Measurements from ENCODE around the gene CACNB3.
"Not testable (repeated sequence)": the region's sequence is repeated elsewhere in the genome, so short reads cannot be mapped to it uniquely, and the experiment has no call there.

The CACNB3 gene

DNA sequence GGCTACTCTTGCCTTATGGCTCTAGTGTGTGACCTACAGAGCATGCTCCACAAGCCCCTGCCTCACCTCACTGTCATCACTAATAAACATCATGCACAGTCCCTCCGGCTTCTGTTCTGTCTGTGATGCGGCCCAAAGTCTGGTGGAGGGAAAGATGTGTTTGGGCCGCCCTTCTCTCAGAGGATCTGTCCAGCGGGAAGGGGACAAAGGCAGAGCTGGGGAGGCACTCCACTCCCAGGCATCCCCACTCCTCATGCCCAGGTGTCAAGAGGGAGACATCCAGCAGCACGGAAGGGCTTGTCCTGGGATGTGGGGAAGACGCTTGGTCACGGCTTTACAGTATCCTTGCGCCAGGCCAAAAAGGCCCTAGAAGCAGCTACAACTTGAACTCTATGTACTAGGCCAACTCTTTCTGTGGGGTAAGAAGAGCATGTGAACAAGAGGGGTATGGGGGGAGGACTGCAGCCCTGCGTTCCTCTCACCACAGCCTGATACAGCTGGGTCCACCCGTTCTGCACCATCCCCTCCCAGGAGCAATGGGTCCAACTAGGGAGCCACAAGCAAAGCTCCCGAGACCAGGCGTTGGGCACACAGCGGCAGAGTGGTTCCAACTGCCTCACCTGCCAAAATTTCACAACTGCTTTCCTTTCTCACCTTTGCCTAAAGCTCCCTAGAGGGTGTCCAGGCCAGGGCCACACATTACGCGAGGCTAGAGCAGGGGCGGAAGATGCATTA is 10.7 kb downstream of the CACNB3 start:
- no peak for DNase-seq
- in situ Hi-C loops (cut with HindIII; ENCODE audit: low pct_ligation_motif_present, low pct_unique_long_range_greater_than_20kb, low sequenced_read_pairs), result no loop called here

DNA sequence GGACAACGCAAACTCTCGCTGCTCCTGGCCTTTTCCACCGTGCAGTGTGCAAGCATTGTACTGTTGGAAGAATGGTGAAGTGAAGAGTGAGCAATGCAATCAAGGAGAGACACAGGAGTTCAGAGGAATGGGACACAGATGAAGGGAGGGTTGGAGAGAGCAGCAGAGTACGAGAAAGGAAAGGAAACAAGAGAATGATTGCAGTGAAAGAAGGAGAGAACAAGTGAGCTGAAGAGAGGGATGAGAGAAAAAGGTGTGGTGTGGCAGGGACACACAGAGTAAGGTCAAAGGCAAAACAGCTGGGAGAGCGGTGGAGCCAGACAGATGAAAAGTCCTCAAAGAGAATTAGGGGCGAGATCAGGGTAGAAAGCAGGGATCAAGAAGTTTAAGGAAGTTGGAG is 13.0 kb downstream of the CACNB3 start:
- in situ Hi-C loops (cut with HindIII; ENCODE audit: low pct_ligation_motif_present, low pct_unique_long_range_greater_than_20kb, low sequenced_read_pairs), result no loop called here

DNA sequence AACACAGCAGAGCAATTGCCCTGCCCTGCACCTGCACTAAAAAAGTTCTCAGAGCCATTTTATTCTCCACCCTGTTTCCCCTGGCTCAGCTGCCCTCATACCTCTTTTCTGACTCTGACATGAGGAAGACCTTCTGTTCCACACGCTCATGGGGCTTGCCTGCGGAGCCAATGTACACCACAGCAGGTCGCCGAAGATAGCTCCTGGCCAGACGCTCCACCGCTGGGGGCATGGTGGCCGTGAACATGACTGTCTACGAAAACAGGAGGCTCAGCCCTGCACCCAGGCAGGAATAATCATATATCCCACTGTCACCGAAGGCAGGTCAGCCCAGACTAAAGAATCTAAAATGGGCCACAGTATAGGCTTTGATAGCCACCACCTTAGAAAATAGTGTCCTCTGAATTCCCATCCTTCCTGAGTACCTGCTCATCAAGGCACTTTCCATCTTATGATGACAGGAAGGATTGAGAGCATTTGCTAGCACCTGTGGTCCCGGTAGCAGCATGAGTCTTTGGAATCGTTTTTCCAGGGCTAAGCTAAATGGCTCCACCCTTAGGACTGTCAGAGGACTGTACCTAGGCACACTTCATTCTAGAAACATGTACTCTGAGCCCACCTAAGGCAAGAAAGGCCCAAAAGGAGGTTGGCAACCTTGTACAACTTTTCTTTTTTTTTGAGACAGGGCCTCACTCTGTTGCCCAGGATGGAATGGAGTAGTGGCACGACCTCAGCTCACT is 14.2 kb downstream of the CACNB3 start:
- DNase-seq, result no peak
- in situ Hi-C loops (cut with HindIII; ENCODE audit: low pct_ligation_motif_present, low pct_unique_long_range_greater_than_20kb, low sequenced_read_pairs), result no loop called here

More for the DNA sequence above, 13.0 kb downstream of the CACNB3 start:
- no peak for DNase-seq

DNA sequence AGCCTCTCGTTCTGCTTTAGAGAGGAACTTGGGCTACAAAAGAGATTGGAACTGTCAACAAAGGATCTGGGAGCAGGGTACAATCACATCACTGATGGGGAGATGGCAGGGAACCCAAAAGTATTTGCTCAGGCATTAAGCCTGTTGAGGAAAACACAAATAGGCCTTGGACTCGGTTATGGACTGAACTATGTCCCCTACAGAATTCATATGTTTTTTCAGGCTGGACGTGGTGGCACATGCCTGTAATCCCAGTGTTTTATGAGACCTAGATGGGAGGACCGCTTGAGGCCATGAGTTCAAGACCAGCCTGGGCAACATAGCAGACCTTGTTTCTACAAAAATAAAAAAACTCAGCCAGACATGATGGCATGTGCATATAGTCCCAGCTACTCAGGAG is 19.8 kb downstream of the CACNB3 start:
- no peak for DNase-seq
- in situ Hi-C loops (cut with HindIII; ENCODE audit: low pct_ligation_motif_present, low pct_unique_long_range_greater_than_20kb, low sequenced_read_pairs), result no loop called here

- in situ Hi-C loops (cut with HindIII; ENCODE audit: low pct_ligation_motif_present, low pct_unique_long_range_greater_than_20kb, low sequenced_read_pairs); DNase-seq: not testable (repeated sequence)
Observed at GRCh38 chr12:48842021-48842420, 23.7 kb downstream of the CACNB3 start.

GRCh38 chr12:48851883-48852733 is 33.8 kb downstream of the CACNB3 start, which contains the start of gene DDX23:
DDX23 (minus strand) TSS chr12:48852163; CDS start chr12:48845782, 6,381 bp downstream.
- DNase-seq, result peak; percentile 99
- in situ Hi-C loops (cut with HindIII; ENCODE audit: low pct_ligation_motif_present, low pct_unique_long_range_greater_than_20kb, low sequenced_read_pairs), result no loop called here

DNA sequence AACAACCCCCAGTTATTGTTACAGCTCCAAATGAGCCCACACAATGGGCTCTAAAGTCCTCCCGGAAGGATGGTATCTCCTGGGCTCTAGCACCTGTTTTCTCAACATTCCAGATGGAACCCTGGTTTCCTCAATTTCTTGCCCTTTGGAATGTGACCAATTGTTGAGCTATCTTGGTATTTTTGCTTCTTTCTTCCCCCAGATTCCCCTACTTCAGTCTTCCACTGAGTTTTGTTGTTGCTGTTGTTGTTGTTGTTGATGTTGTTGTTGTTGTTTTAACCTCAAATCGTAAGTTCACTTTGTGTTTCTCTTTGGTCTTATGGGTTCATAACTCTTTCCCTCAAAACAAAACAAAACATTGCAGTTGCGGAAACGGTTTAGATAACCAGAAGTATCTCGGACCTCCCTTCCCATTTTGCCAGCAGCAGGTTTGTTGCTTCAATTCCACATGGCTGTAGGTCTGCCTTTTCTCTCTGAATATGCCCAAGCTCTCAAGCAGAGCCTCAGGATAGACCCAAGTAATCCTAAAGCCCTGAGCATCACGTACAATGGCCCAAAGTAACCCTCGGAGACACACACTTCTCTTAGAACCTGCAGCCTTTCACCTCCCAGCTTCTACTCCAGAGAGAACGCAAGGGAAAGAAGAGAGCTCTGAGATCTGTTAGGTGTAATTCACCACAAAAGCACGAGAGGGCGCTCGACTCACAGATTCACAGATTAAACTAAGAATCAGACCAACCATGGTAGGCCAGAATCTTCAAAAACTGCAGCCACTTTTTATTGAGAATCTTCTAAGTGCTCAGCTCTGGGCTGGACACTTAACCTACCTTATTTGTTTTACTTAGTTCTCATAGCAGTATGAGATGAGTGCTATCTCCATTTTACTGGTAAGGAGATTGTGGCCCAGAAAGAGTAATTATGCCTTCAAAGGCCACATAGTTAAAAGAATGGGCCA is 34.7 kb downstream of the CACNB3 start:
- peak; percentile 96 for DNase-seq

DNA sequence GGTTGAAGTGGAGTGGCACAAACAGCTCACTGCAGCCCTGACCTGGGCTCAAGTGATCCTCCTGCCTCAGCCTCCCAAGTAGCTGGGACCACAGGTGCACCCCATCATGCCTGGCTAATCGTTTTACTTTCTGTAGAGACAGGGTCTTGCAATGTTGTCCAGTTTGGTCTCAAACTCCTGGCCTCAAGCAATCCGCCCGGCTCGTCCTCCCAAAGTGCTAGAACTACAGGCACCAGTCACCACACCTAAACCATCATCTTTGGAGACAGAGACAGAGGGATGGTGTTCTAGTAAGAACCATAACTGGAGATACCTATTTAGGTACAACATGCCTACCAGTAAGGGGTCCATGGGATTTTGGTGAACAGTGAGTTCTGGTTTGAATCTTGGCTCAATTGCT is 36.2 kb downstream of the CACNB3 start:
- in situ Hi-C loops (cut with HindIII; ENCODE audit: low pct_ligation_motif_present, low pct_unique_long_range_greater_than_20kb, low sequenced_read_pairs), result no loop called here
- no peak for DNase-seq

More for the DNA sequence above, 34.7 kb downstream of the CACNB3 start:
- in situ Hi-C loops (cut with HindIII; ENCODE audit: low pct_ligation_motif_present, low pct_unique_long_range_greater_than_20kb, low sequenced_read_pairs), result no loop called here

DNA sequence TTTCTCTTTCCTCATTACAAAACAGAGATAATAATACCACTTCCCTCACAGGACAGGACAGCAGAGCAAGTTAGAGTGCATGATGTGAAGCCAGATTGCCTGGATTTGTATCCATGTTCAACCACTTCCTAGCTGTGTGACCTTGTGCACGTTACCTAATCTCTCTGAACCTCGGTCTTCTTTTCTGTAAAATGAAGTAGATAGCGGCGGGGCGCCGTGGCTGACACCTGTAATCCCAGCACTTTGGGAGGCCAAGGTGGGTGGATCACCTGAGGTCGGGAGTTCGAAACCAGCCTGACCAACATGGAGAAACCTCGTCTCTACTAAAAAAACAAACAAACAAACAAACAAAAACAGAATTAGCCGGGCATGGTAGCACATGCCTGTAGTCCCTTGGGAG is 36.6 kb downstream of the CACNB3 start:
- in situ Hi-C loops (cut with HindIII; ENCODE audit: low pct_ligation_motif_present, low pct_unique_long_range_greater_than_20kb, low sequenced_read_pairs); DNase-seq: not testable (repeated sequence)

DNA sequence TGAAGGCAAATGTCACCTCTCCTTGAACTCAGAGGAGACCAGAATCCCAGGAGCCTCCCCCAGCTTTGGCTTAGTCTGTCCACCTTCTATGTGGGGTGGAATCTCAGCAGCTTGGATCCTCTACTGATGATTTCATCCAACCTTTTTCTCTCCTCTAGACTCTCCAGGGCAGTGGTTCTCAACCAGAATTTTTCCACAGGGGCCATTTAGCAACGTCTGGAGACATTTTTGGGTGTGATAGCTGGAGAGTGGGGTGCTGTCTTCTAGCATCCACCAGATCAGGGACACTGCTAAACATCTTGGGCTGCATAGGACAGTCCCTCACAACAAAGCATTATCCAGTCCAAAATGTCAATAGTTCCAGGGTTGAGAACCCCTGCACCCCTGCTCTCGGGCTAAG is 38.1 kb downstream of the CACNB3 start:
- in situ Hi-C loops (cut with HindIII; ENCODE audit: low pct_ligation_motif_present, low pct_unique_long_range_greater_than_20kb, low sequenced_read_pairs), result no loop called here

DNA sequence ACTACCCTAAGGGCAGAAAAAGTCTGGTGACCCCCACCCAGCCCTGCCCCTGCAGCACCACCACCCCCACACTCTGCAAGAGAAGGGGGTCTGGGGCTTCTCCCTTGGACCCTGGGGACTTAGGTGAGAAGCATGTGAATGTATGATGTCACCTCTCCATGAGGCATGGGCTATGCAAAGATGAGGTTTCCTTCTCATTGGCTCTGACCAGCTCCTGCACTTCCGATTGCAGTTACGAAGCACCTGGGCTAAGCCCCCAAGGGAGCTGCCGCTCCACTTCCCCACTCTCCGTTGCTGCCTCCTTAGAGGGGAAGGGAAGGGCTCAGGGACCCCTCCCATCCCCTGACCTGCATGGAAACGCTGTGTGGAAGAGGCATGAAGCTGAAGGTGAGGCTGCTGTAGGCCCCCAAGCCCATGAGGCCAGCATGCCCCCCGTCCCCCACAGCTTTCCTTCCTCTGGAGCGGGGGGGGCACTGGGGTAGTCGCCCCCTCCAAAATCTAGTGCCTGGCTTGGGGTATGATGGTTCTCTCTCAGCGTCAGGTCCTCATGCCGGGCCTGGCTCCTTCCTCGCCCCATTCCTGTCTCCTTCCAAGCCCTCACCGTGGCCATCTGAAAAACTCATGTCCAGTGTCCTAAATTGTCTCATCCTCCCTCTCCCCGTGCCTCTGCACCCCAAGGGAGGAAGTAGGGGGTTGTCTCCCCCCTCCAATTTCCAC is 39.1 kb downstream of the CACNB3 start:
- in situ Hi-C loops (cut with HindIII; ENCODE audit: low pct_ligation_motif_present, low pct_unique_long_range_greater_than_20kb, low sequenced_read_pairs), result no loop called here
- DNase-seq, result no peak

More for the DNA sequence above, 38.1 kb downstream of the CACNB3 start:
- DNase-seq, result no peak

DNA sequence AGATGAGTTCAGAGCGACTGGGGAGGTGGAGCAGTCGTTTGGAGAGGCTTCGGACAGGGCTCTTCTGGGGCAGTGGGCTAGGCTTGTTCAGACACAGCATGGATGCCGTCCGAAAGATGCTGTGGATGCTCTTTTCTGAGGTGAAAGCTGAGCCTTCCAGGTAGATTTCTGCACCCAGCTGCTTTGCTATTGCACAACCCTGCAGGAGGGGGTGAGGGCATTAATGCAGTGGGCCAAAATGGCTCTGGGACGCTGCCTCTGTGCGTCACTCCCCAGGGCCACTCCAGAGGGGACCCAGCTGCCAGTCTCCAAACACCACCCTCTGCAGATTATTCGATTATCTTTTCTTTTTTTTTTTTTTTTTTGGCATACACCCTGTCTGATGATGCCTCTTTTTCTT is 39.7 kb downstream of the CACNB3 start:
- in situ Hi-C loops (cut with HindIII; ENCODE audit: low pct_ligation_motif_present, low pct_unique_long_range_greater_than_20kb, low sequenced_read_pairs), result no loop called here
- no peak for DNase-seq

DNA sequence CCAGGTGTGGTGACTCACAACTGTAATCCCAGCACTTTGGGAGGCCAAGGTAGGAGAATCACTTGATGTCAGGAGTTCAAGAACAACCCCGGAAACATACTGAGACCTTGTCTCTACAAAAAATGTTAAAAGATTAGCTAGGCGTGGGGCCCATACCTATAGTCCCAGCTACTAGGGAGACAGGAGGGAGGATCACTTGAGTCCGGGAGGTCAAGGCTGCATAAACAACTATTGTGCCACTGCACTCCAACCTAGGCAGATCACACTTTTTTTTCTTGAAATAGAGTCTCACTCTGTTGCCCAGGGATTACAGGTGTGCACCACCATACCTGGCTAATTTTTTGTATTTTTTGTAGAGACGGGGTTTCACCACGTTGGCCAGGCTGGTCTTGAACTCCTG is 41.3 kb downstream of the CACNB3 start:
- in situ Hi-C loops (cut with HindIII; ENCODE audit: low pct_ligation_motif_present, low pct_unique_long_range_greater_than_20kb, low sequenced_read_pairs), result no loop called here
- no peak for DNase-seq

DNA sequence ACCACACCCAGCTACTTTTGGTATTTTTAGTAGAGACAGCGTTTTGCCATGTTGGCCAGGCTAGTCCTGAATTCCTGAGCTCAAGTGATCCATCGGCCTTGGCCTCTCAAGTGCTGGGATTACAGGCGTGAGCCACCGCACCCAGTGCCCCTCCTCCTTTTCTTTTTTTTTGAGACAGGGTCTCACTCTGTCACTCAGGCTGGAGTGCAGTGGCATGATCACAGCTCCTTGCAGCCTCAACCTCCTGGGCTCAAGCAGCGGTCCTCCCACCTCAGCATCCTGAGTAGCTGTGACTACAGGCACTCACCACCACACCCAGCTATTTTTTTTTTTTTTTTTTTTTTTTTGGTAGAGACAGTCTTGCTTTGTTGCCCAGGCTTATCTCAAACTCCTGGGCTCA is 41.9 kb downstream of the CACNB3 start:
- in situ Hi-C loops (cut with HindIII; ENCODE audit: low pct_ligation_motif_present, low pct_unique_long_range_greater_than_20kb, low sequenced_read_pairs), result not testable (repeated sequence)

GRCh38 chr12:48861111-48861510 is 42.8 kb downstream of the CACNB3 start:
- no peak for DNase-seq
- in situ Hi-C loops (cut with HindIII; ENCODE audit: low pct_ligation_motif_present, low pct_unique_long_range_greater_than_20kb, low sequenced_read_pairs), result no loop called here

More for the DNA sequence above, 41.9 kb downstream of the CACNB3 start:
- not testable (repeated sequence) for DNase-seq

DNA sequence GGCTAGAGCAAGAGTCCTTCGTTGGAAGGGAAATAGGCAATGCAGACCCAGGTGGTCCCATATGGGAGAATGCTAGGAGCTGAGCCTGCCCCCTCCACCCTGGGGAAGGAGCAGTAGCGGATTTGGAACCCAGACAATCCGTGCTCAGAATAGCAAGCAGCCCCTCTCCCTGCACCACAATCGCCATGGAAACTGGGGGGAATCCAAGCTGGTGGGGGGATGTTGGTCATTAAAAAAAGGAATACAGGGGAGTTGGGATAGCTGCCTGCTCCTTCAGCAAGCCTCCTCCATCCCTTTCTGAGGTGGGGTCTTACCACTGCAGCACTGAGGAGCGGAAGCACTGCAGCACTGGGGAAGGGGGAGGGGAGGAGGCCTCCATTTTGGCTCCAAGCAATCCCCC is 44.5 kb downstream of the CACNB3 start:
- in situ Hi-C loops (cut with HindIII; ENCODE audit: low pct_ligation_motif_present, low pct_unique_long_range_greater_than_20kb, low sequenced_read_pairs), result no loop called here

DNA sequence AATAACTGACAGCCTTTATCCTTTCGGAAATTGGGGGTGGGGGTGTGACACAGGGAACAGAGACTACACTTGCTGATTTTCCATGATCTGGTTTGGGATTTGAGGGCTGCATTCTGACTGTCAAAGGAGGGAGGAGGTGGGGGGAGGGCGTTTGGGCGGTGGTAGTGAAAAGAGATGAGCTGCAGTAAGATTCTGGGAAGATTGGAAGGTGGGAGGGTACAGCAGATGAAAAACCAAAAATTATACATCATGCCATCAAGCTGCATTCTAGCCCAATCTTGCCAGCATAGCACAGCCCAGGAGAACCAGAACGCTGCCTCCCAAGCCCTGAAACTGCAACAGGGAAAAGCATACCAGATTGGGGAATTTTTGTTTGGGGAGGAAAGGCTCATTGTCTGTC is 45.0 kb downstream of the CACNB3 start:
- in situ Hi-C loops (cut with HindIII; ENCODE audit: low pct_ligation_motif_present, low pct_unique_long_range_greater_than_20kb, low sequenced_read_pairs), result no loop called here

More for the DNA sequence above, 44.5 kb downstream of the CACNB3 start:
- DNase-seq, result no peak

More for the DNA sequence above, 45.0 kb downstream of the CACNB3 start:
- no peak for DNase-seq
